Type B pancreatic cell (in vitro differentiated cells): ENCODE measurements around the gene AP2B1. TPM values are rescaled to one million over a fixed set of nuclear protein-coding genes. Genes with fewer than 3 reads are reported as not detected.

Source experiments
- DNase-seq: peaks from one replicate; pipeline ENCODE4 v3.0.0; 2021; ENCODE audit warnings: mixed read lengths; ENCODE audit not compliant: unreplicated experiment; ENCODE audit errors: extremely low spot score
- H3K27ac Mint-ChIP-seq: 2 replicates; pipeline ENCODE4 v1.8.0; 2021; ENCODE audit warnings: mild to moderate bottlenecking, mixed read lengths
- H3K27me3 Mint-ChIP-seq: 2 replicates; pipeline ENCODE4 v1.8.0; 2021; ENCODE audit warnings: mixed read lengths
- H3K36me3 Mint-ChIP-seq: 2 replicates; pipeline ENCODE4 v1.8.0; 2021; ENCODE audit warnings: mixed read lengths
- H3K4me1 Mint-ChIP-seq: one replicate; pipeline ENCODE4 v1.8.0; 2021; ENCODE audit warnings: mixed read lengths; ENCODE audit not compliant: unreplicated experiment
- H3K4me3 Mint-ChIP-seq: 2 replicates; pipeline ENCODE4 v1.8.0; 2021; ENCODE audit warnings: mild to moderate bottlenecking, mixed read lengths
- H3K9me3 Mint-ChIP-seq: 2 replicates; pipeline ENCODE4 v1.8.0; 2021; ENCODE audit warnings: mixed read lengths
- CTCF ChIP-seq: fragments of 200-600 bp; sonication (generic); conservative IDR thresholded peaks from 2 replicates; pipeline ENCODE4 v1.5.0; 2021; ENCODE audit warnings: antibody characterized with exemption, mild to moderate bottlenecking
- total RNA-seq: library from RNA; stranded (reverse); gene quantifications from 2 replicates; pipeline ENCODE4 v1.2.1, GENCODE V29; 2021; ENCODE audit warnings: low replicate concordance

The AP2B1 gene
- total RNA-seq, 1 donor from 2014 or later: 165 TPM

GRCh38 chr17:35542990-35543389 is 44.1 kb upstream of the AP2B1 start:
- Mint-ChIP-seq H3K4me3 (no peak overlapping the region), H3K27me3 (peaks cover 62% of the 10 kb centered on the region), H3K9me3 (no peaks in the 10 kb centered on the region), H3K4me1 (no peaks in the 10 kb centered on the region), H3K27ac (no peak overlapping the region), H3K36me3 (no peaks in the 10 kb centered on the region)
- TF ChIP-seq CTCF: no peak
- DNase-seq: no peak

- H3K27me3 Mint-ChIP-seq: peaks cover 71% of the 10 kb centered on the region
- DNase-seq: no peak
- no peak for TF ChIP-seq CTCF
- no peak overlapping the region for H3K27ac Mint-ChIP-seq
- no peaks in the 10 kb centered on the region for H3K4me1 Mint-ChIP-seq
- H3K36me3 Mint-ChIP-seq: no peaks in the 10 kb centered on the region
- H3K4me3 Mint-ChIP-seq: no peak overlapping the region
- H3K9me3 Mint-ChIP-seq: no peaks in the 10 kb centered on the region
Measured at GRCh38 chr17:35543856-35544255, 43.3 kb upstream of the AP2B1 start.

GRCh38 chr17:35545150-35545549 is 42.0 kb upstream of the AP2B1 start:
- H3K36me3 Mint-ChIP-seq: no peaks in the 10 kb centered on the region
- no peak overlapping the region for H3K27ac Mint-ChIP-seq
- H3K4me3 Mint-ChIP-seq: no peak overlapping the region
- no peak for DNase-seq
- H3K4me1 Mint-ChIP-seq: no peaks in the 10 kb centered on the region
- H3K9me3 Mint-ChIP-seq: no peaks in the 10 kb centered on the region
- H3K27me3 Mint-ChIP-seq: peaks cover 74% of the 10 kb centered on the region
- TF ChIP-seq CTCF: no peak

- H3K4me1 Mint-ChIP-seq: no peaks in the 10 kb centered on the region
Measured at GRCh38 chr17:35546487-35546886, 40.6 kb upstream of the AP2B1 start.

GRCh38 chr17:35548208-35548810 is 38.8 kb upstream of the AP2B1 start:
- TF ChIP-seq CTCF: no peak
- Mint-ChIP-seq H3K27ac (no peak overlapping the region), H3K4me1 (no peaks in the 10 kb centered on the region), H3K27me3 (peaks cover 82% of the 10 kb centered on the region), H3K9me3 (no peaks in the 10 kb centered on the region), H3K4me3 (no peak overlapping the region), H3K36me3 (no peaks in the 10 kb centered on the region)
- no peak for DNase-seq

More at GRCh38 chr17:35546487-35546886, 40.6 kb upstream of the AP2B1 start:
- Mint-ChIP-seq H3K27me3 (peaks cover 71% of the 10 kb centered on the region), H3K4me3 (no peak overlapping the region), H3K36me3 (no peaks in the 10 kb centered on the region), H3K27ac (no peak overlapping the region), H3K9me3 (no peaks in the 10 kb centered on the region)
- DNase-seq: no peak
- no peak for TF ChIP-seq CTCF

GRCh38 chr17:35548978-35549377 is 38.1 kb upstream of the AP2B1 start:
- H3K9me3 Mint-ChIP-seq: no peaks in the 10 kb centered on the region
- no peak overlapping the region for H3K4me3 Mint-ChIP-seq
- no peak for DNase-seq
- peaks cover 84% of the 10 kb centered on the region for H3K27me3 Mint-ChIP-seq
- no peak overlapping the region for H3K27ac Mint-ChIP-seq
- no peak for TF ChIP-seq CTCF
- no peaks in the 10 kb centered on the region for H3K36me3 Mint-ChIP-seq
- H3K4me1 Mint-ChIP-seq: no peaks in the 10 kb centered on the region
